Ishikawa (cell line): ENCODE measurements around the gene RLN1.

ENCODE experiments used
- CEBPB ChIP-seq: IDR thresholded peaks from 2 replicates; pipeline ENCODE4 v1.6.1; 2012
- CREB1 ChIP-seq: IDR thresholded peaks from 2 replicates; pipeline ENCODE4 v1.6.1; 2012; ENCODE audit warnings: low read depth
- EGR1 ChIP-seq: IDR thresholded peaks from 2 replicates; pipeline ENCODE4 v1.6.1; 2012
- EP300 ChIP-seq: IDR thresholded peaks from 2 replicates; pipeline ENCODE4 v1.6.1; 2012; ENCODE audit warnings: borderline replicate concordance
- FOXM1 ChIP-seq: IDR thresholded peaks from 2 replicates; pipeline ENCODE4 v1.6.1; 2012; ENCODE audit warnings: low read depth, borderline replicate concordance
- MAX ChIP-seq: IDR thresholded peaks from 2 replicates; pipeline ENCODE4 v1.6.1; 2012
- NFIC ChIP-seq: IDR thresholded peaks from 2 replicates; pipeline ENCODE4 v1.6.1; 2012
- RAD21 ChIP-seq: IDR thresholded peaks from 2 replicates; pipeline ENCODE4 v1.6.1; 2012; ENCODE audit warnings: low read depth
- REST ChIP-seq: IDR thresholded peaks from 2 replicates; pipeline ENCODE4 v1.6.1; 2012; ENCODE audit warnings: low read depth, mild to moderate bottlenecking
- TAF1 ChIP-seq: IDR thresholded peaks from 2 replicates; pipeline ENCODE4 v1.6.1; 2012; ENCODE audit warnings: low read depth, mild to moderate bottlenecking
- TCF12 ChIP-seq: IDR thresholded peaks from 2 replicates; pipeline ENCODE4 v1.6.1; 2012; ENCODE audit warnings: low read depth
- TEAD4 ChIP-seq: IDR thresholded peaks from 2 replicates; pipeline ENCODE4 v1.6.1; 2012
- USF1 ChIP-seq: IDR thresholded peaks from 2 replicates; pipeline ENCODE4 v1.6.1; 2012
- YY1 ChIP-seq: IDR thresholded peaks from 2 replicates; pipeline ENCODE4 v1.6.1; 2012; ENCODE audit warnings: low read depth
- ZBTB7A ChIP-seq: IDR thresholded peaks from 2 replicates; pipeline ENCODE4 v1.6.1; 2012; ENCODE audit warnings: low read depth

RLN1 gene

GRCh38 chr9:5357431-5358105, 17.9 kb upstream of the RLN1 start:
- TF ChIP-seq FOXM1 (no peak), TAF1 (no peak), EP300 (no peak), RAD21 (no peak), REST (no peak), EGR1 (no peak), ZBTB7A (no peak), YY1 (no peak), USF1 (no peak), CEBPB (no peak), TEAD4 (no peak), MAX (no peak), CREB1 (no peak), TCF12 (no peak), NFIC (no peak)

GRCh38 chr9:5355817-5356216, 16.1 kb upstream of the RLN1 start:
- no peak for TF ChIP-seq ZBTB7A
- no peak for TF ChIP-seq NFIC
- no peak for TF ChIP-seq CEBPB
- no peak for TF ChIP-seq REST
- TF ChIP-seq USF1: no peak
- TF ChIP-seq EP300: no peak

GRCh38 chr9:5355226-5355625, 15.6 kb upstream of the RLN1 start:
- TF ChIP-seq REST: no peak
- TF ChIP-seq TCF12: no peak
- no peak for TF ChIP-seq FOXM1
- TF ChIP-seq TAF1: no peak
- TF ChIP-seq YY1: no peak
- TF ChIP-seq EGR1: no peak
- no peak for TF ChIP-seq NFIC
- no peak for TF ChIP-seq MAX
- no peak for TF ChIP-seq EP300
- no peak for TF ChIP-seq ZBTB7A

GRCh38 chr9:5354184-5354583, 14.5 kb upstream of the RLN1 start:
- TF ChIP-seq FOXM1 (no peak), EGR1 (no peak), TEAD4 (no peak), MAX (no peak), RAD21 (no peak), CEBPB (no peak), USF1 (no peak), NFIC (no peak), TAF1 (no peak)
